Keratinocyte (primary cell): ENCODE results near the gene C2orf92. TPM values are rescaled to one million over a fixed set of nuclear protein-coding genes. Genes with fewer than 3 reads are reported as not detected.

Experiments
- DNase-seq: peaks from one replicate; pipeline ENCODE4 v3.0.0-alpha.2; 2011; ENCODE audit warnings: low read depth, missing footprints, low spot score
- FAIRE-seq: peaks from 2 replicates; lab custom pipeline; 2011; peaks lifted over from hg19 to GRCh38; lab: Jason Lieb, UNC
- H2AFZ ChIP-seq: 2 replicates; pipeline ENCODE4 v1.6.0; 2012; ENCODE audit warnings: low read length, control low read depth, inconsistent platforms; ENCODE audit not compliant: control insufficient read depth
- H3K27ac ChIP-seq: 2 replicates; pipeline ENCODE4 v1.5.1; 2011; ENCODE audit warnings: low read length; ENCODE audit not compliant: control insufficient read depth, insufficient read depth
- H3K27me3 ChIP-seq: 3 replicates; pipeline ENCODE4 v1.6.0; 2011; ENCODE audit warnings: low read length; ENCODE audit not compliant: control insufficient read depth, insufficient read depth; ENCODE audit errors: extremely low read depth
- H3K36me3 ChIP-seq, 2 experiments: 2 replicates in 1 of 2; 3 replicates in 1 of 2; pipeline ENCODE4 v1.5.1; 2011; ENCODE audit warnings: low read length in 2 of 2, mild to moderate bottlenecking in 1 of 2; ENCODE audit not compliant: control insufficient read depth in 2 of 2, insufficient read depth in 2 of 2; ENCODE audit errors: extremely low read depth in 1 of 2
- H3K4me1 ChIP-seq: 3 replicates; pipeline ENCODE4 v1.5.1; 2011; ENCODE audit warnings: low read length; ENCODE audit not compliant: control insufficient read depth, insufficient read depth; ENCODE audit errors: extremely low read depth
- H3K4me2 ChIP-seq: 3 replicates; pipeline ENCODE4 v1.6.0; 2011; ENCODE audit warnings: low read depth, low read length; ENCODE audit not compliant: control insufficient read depth, insufficient read depth; ENCODE audit errors: extremely low read depth
- H3K4me3 ChIP-seq, 3 experiments: fragments of 200-600 bp in 1 of 3; sonication (generic) in 1 of 3; 2 replicates in 2 of 3; 3 replicates in 1 of 3; pipeline ENCODE4 v1.5.1; 2011 to 2016; ENCODE audit warnings: low read length in 3 of 3, mild to moderate bottlenecking in 3 of 3, control low read depth in 2 of 3, inconsistent platforms in 1 of 3, low read depth in 1 of 3, mixed read lengths in 1 of 3, mixed run types in 1 of 3, moderate library complexity in 1 of 3; ENCODE audit not compliant: control insufficient read depth in 2 of 3, insufficient read depth in 2 of 3; ENCODE audit errors: extremely low read depth in 1 of 3
- H3K79me2 ChIP-seq: 2 replicates; pipeline ENCODE4 v1.6.0; 2012; ENCODE audit warnings: low read length; ENCODE audit not compliant: control insufficient read depth, insufficient read depth
- H3K9ac ChIP-seq: 3 replicates; pipeline ENCODE4 v1.6.0; 2011; ENCODE audit warnings: low read length; ENCODE audit not compliant: control insufficient read depth, insufficient read depth; ENCODE audit errors: extremely low read depth
- H3K9me1 ChIP-seq: 3 replicates; pipeline ENCODE4 v1.6.0; 2011; ENCODE audit warnings: low read length; ENCODE audit not compliant: control insufficient read depth, insufficient read depth; ENCODE audit errors: extremely low read depth
- H3K9me3 ChIP-seq: 2 replicates; pipeline ENCODE4 v1.5.1; 2012; ENCODE audit warnings: low read depth, low read length; ENCODE audit not compliant: control insufficient read depth
- H4K20me1 ChIP-seq: 3 replicates; pipeline ENCODE4 v1.6.0; 2011; ENCODE audit warnings: low read length; ENCODE audit not compliant: control insufficient read depth, insufficient read depth; ENCODE audit errors: extremely low read depth
- EZH2 ChIP-seq: IDR thresholded peaks from one replicate; pipeline ENCODE4 v1.6.1; 2012; ENCODE audit warnings: inconsistent platforms, mild to moderate bottlenecking, low read length, moderate library complexity
- dilution Hi-C: fragments of 300-500 bp; cut with MboI; formaldehyde crosslinking; loops from one replicate; pipeline ENCODE4 v1.7.0; 2020; ENCODE audit warnings: low sequenced_read_pairs; ENCODE audit not compliant: extremely low pct_ligation_motif_present
- polyA plus RNA-seq, 5 experiments: library from polyadenylated mRNA; depleted of rRNA in 3 of 5; stranded (reverse) in 3 of 5; stranded (forward) in 1 of 5; unstranded in 1 of 5; fragments of >200 nt; gene quantifications; 1 replicate in 1 of 5; 2 replicates in 3 of 5; 3 replicates in 1 of 5; pipeline versions ENCODE4 v1.2.1 to v1.2.3, GENCODE V29; 2011 to 2012; ENCODE audit warnings: missing spikeins in 2 of 5, low read depth in 1 of 5, low replicate concordance in 1 of 5
- TF ChIP-seq, protein P1 (sequence below), 3 experiments: IDR thresholded peaks in 1 of 3; conservative IDR thresholded peaks in 1 of 3; optimal IDR thresholded peaks in 1 of 3; 2 replicates in 2 of 3; 3 replicates in 1 of 3; pipeline versions ENCODE3 to v1.5.1; 2011; ENCODE audit warnings: low read length in 3 of 3, mild to moderate bottlenecking in 3 of 3, moderate library complexity in 2 of 3, control low read depth in 1 of 3, inconsistent platforms in 1 of 3; ENCODE audit not compliant: insufficient read depth in 2 of 3; ENCODE audit errors: extremely low read depth in 1 of 3

The C2orf92 gene
- polyA plus RNA-seq, 1 donor (not counting 4 experiments of a cell fraction or from before 2014, with no cell fraction given) = 1.6 TPM

DNA sequence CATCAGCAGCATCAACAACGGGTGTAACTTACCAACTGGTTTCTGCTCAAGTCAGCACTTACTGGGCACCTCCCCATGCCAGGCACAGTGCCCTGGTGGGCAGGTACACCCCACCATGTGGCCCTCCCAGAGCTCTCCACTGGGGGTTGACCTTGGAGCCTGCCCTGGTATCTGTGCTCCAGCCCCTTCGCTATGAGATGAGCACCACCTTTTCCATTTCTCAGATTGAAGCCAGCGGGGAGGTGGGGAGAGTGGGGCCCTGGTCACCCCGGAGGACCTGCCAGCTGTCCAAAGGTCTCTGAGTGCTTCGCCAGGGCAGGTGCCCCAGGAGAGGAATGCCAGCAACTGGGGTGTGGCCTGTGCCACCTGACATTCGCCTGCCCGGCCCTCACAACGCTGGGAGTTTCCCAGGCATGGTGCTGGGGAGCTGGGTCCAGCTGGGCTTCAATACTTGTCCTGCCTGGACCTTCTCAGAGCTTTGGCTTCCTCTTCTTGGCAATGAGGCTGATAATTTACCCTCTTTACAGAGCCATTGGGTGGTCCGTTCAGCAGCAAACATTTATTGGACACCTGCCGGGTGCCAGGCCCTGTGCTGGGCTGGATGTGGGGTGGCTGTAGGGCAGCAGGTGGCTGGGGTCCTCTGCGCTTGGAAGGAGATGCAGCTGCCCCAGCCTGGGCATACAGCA lies 38.0 kb downstream of the C2orf92 start:
- no peak for FAIRE-seq
- Histone ChIP-seq H3K4me1 (no peaks in the 10 kb centered on the region), H3K4me2 (no peak overlapping the region), H3K9me3 (no peaks in the 10 kb centered on the region), H3K79me2 (no peaks in the 10 kb centered on the region), H4K20me1 (no peaks in the 10 kb centered on the region), H2AFZ (no peak overlapping the region), H3K36me3 (no peaks in the 10 kb centered on the region), H3K27ac (no peak overlapping the region), H3K9ac (no peak overlapping the region), H3K9me1 (no peaks in the 10 kb centered on the region), H3K27me3 (peaks cover 4% of the 10 kb centered on the region), H3K4me3 (no peak overlapping the region)
- TF ChIP-seq EZH2 = no peak
- TF ChIP-seq, protein P1, sequence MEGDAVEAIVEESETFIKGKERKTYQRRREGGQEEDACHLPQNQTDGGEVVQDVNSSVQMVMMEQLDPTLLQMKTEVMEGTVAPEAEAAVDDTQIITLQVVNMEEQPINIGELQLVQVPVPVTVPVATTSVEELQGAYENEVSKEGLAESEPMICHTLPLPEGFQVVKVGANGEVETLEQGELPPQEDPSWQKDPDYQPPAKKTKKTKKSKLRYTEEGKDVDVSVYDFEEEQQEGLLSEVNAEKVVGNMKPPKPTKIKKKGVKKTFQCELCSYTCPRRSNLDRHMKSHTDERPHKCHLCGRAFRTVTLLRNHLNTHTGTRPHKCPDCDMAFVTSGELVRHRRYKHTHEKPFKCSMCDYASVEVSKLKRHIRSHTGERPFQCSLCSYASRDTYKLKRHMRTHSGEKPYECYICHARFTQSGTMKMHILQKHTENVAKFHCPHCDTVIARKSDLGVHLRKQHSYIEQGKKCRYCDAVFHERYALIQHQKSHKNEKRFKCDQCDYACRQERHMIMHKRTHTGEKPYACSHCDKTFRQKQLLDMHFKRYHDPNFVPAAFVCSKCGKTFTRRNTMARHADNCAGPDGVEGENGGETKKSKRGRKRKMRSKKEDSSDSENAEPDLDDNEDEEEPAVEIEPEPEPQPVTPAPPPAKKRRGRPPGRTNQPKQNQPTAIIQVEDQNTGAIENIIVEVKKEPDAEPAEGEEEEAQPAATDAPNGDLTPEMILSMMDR (optimal IDR thresholded peaks at IDR 0.05 in 1 of 3, IDR thresholded peaks at IDR 0.05 in 1 of 3, conservative IDR thresholded peaks at IDR 0.05 in 1 of 3; ENCODE audit: extremely low read depth in 1 of 3, insufficient read depth in 2 of 3, low read length in 3 of 3) = no peak
- dilution Hi-C loops = no loop called here
- DNase-seq = no peak

DNA sequence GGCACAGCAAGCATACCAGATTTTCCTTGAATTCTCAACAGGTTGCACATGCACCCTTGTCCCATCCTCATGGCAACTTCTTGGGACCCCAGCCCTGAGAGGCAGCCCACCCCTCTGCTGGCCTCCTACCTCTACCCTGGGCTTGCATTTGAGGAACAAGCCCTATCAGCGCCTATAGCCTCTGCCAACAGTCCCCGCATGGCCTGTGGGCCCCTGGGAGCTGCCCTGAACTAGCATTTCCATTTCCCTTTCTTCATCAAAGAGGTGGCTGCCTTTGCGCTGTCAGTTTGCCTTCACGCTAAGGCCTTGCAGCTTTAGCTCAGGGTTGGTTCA lies 38.5 kb downstream of the C2orf92 start:
- Histone ChIP-seq H3K4me2 (no peak overlapping the region), H3K4me1 (no peaks in the 10 kb centered on the region), H3K27me3 (peaks cover 4% of the 10 kb centered on the region), H3K9ac (no peak overlapping the region), H2AFZ (no peak overlapping the region), H4K20me1 (no peaks in the 10 kb centered on the region), H3K9me3 (no peaks in the 10 kb centered on the region), H3K27ac (no peak overlapping the region), H3K9me1 (no peaks in the 10 kb centered on the region), H3K79me2 (no peaks in the 10 kb centered on the region), H3K4me3 (no peak overlapping the region), H3K36me3 (no peaks in the 10 kb centered on the region)
- DNase-seq = no peak
- TF ChIP-seq EZH2 = no peak
- TF ChIP-seq, protein P1 (optimal IDR thresholded peaks at IDR 0.05 in 1 of 3, IDR thresholded peaks at IDR 0.05 in 1 of 3, conservative IDR thresholded peaks at IDR 0.05 in 1 of 3; ENCODE audit: extremely low read depth in 1 of 3, insufficient read depth in 2 of 3, low read length in 3 of 3) = no peak
- dilution Hi-C loops = no loop called here
- no peak for FAIRE-seq
